RPMI7951 (cell line): ENCODE measurements around the gene GNMT. TPM values are rescaled to one million over a fixed set of nuclear protein-coding genes. Genes with fewer than 3 reads are reported as not detected.

Experiments used
- DNase-seq: peaks from one replicate; pipeline ENCODE4 v3.0.0-alpha.2; 2012; ENCODE audit warnings: low read depth
- total RNA-seq: library from RNA; depleted of rRNA; stranded (reverse); fragments of >200 nt; shearing (Covaris generic); gene quantifications from 2 replicates; pipeline ENCODE4 v1.2.3, GENCODE V29; 2014; rRNA removed

Gene GNMT
- 0.12 TPM in 1 of 2 replicates, not detected in the other for total RNA-seq

- no peak for DNase-seq
Measured at GRCh38 chr6:42960243-42961019, at the start of gene GNMT. Gene GNMT (plus strand): TSS chr6:42960754. CDS start chr6:42960768, 14 bp downstream.

DNA sequence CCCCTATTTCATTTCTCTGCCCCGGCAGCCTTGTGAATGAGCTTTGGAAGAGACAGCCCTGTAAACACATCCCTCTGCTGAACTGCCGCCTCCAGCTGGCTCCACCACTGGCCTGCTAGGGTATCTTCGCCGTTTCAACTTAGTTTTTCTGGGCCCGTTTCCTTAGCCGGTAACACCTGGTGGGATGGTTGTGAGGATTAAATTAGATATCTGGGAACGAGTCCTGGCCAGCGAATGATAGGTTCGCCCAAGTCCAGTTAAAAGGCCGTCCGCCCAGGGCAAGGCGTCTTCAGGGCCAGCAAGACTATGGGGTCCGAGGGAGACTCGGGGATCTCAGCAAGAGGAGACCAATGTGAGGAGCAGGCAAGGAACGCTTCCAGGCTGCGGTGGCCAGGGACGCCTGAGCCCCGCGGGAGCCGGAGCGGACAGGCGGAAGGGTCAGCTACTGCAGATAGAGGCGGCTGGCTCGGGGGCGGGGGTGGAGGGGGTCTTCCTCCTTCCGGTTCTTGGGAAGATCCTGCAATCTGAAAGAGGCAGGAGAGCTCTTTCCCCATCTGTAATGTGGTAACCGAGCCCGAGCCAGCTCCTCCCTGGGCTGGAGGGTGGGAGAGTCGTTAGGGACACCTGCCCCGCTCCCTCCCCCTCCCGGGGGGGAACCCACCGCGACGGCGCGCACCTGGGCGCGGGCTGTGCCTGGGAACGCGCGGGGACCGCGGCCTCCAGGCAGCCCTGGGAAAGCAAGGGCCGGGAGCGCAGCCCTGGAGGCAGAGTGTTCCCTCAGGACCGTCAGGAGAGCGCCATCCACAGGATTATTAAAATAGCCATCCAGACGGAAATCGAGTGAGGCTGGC lies 49.2 kb upstream of the GNMT start:
- DNase-seq = no peak

DNA sequence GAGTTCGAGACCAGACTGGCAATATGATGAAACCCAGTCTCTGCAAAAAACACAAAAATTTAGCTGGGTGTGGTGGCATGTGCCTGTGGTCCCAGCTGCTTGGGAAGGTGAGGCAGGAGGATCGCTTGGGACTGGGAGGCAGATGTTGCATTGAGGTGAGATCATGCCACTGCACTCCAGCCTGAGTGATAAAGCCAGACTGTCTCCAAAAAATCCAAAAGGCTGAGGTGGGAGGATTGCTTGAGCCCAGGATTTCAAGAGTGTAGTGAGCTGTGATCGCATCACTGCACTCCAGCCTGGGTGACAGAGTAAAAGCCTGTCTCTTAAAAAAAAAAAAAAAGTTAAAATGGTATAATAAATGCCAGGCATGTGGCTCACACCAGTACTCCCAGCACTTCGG lies 46.0 kb upstream of the GNMT start:
- no peak for DNase-seq

- DNase-seq = no peak
Measured at GRCh38 chr6:42915732-42916131, 44.8 kb upstream of the GNMT start, which contains the start of gene PTCRA. Gene PTCRA (plus strand): TSS chr6:42916053. CDS start chr6:42916070, 17 bp downstream.

DNA sequence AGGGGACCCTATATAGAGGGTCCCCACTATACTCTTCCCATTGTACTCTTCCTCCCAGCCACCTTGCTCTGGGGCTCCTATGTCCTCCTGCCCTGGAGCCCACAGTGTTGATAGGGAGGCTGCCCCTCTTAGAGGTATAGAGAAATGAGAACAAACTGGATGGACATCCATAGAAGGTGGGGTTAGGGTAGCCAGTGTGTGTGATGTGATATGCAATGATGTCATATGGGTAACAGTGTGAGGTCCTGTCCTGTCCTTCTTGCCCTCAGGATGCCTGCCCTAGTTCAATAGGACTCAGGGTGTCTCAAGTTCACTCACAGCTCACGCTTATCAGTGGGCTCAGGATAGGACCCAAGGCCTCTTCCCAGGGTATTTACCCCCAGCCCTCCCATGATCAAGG lies 44.3 kb upstream of the GNMT start:
- no peak for DNase-seq

GRCh38 chr6:42921801-42922200 lies 38.8 kb upstream of the GNMT start:
- no peak for DNase-seq

DNA sequence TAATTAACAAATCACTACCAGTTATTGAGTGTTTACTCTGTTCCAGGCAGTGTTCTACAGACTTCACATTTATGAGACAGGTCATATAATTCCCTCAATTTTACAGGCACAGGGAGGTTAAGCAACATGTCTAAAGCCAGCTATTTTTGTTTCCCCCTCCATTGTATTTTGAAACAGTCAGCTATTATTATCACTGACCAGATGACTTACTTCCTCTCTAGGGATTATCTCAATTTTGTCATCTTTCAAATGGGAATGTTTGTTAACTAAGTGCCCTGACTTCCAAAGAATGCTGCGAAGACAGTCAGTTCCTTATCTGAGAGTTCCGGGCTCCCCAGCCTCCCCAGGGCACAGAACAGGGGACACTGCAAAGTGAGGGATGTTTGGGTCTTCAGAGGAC lies 36.9 kb upstream of the GNMT start:
- peak; percentile 8 for DNase-seq

DNA sequence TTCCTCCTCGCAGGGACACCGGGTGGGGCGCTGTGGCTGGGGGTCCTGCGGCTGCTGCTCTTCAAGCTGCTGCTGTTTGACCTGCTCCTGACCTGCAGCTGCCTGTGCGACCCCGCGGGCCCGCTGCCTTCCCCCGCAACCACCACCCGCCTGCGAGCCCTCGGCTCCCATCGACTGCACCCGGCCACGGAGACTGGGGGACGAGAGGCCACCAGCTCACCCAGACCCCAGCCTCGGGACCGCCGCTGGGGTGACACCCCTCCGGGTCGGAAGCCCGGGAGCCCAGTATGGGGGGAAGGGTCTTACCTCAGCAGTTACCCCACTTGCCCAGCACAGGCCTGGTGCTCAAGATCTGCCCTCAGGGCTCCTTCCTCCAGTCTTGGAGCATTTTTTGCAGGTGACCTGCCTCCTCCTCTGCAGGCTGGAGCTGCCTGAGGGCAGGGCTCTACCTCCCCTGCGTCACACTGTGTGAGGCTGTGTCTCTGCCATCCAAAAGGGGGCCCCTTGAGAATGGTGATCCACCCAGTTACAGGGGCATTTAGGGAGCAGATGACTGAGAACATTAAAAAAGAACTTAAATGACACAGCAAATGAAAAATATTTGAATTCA lies 35.2 kb upstream of the GNMT start:
- DNase-seq = no peak

DNA sequence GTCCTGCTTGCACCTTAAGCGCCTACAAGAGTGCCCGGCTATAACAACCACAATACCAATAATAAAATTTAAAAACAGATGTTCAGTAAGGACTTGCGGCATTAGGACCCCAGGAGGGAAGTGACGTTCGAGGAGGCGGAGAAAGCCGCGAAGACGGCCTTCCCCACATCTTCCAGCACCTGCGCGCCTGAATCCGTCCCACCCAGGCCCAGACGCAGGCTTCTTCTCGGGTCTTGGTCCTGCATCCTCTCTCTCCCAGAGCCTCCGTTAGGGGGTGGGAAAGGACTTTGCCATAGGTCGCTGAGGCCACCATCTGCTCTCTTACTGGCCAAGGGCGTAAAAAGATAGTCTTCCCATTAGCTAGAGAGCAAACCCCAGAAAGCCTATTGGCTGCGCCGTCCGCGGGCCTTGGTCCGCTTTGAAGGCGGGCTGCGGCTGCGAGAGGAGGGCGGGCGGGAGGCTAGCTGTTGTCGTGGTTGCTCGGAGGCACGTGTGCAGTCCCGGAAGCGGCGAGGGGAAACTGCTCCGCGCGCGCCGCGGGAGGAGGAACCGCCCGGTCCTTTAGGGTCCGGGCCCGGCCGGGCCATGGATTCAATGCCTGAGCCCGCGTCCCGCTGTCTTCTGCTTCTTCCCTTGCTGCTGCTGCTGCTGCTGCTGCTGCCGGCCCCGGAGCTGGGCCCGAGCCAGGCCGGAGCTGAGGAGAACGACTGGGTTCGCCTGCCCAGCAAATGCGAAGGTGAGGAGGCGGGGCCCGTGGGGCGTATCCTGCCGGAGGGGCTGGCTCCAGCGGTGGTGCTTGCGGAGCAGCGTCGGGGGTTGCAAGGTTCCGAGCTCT lies 31.4 kb upstream of the GNMT start, which contains the start of gene CNPY3:
CNPY3 (plus strand) TSS at position 495 of the 835 bp plus-strand sequence; CDS start at position 586, 91 bp downstream.
- DNase-seq = peak; percentile 99

GRCh38 chr6:42929821-42930360 lies 30.7 kb upstream of the GNMT start:
- peak; percentile 75 for DNase-seq

GRCh38 chr6:42932412-42932811 lies 28.1 kb upstream of the GNMT start:
- no peak for DNase-seq

DNA sequence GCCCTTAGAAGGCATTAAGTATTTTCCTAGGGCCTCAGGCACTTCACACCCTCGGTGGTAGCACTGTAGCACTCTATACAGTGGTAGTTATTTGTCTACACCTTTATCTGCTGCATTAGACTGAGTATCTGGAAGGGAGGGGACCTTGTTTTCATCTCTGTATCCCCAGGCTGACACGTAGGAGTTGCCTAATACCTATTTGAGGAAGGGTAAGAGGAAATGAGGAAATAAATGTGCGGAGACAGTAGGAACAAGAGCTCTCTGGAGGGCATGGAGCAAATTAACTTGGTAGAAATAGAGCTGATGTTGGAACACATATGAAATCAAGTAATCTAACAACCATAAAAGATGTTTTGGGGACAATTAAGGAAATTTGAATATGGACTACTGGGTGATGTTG lies 27.3 kb upstream of the GNMT start:
- no peak for DNase-seq

GRCh38 chr6:42935322-42935721 lies 25.2 kb upstream of the GNMT start:
- no peak for DNase-seq

DNA sequence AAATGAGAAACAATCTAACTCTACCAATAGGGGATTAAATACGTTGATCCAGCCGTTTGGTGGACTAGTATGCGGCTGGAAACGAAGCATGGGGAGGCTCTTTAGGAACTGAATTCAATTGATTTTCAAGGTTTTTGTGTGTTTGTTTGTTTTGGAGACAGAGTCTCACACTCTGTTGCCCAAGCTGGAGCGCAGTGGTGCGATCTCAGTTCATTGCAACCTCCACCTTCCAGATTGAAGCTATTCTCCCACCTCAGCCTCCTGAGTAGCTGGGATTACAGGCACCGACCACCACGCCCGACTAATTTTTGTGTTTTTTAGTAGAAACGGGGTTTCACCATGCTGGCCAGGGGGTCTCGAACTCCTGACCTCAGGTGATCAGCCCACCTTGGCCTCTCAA lies 24.2 kb upstream of the GNMT start:
- no peak for DNase-seq

DNA sequence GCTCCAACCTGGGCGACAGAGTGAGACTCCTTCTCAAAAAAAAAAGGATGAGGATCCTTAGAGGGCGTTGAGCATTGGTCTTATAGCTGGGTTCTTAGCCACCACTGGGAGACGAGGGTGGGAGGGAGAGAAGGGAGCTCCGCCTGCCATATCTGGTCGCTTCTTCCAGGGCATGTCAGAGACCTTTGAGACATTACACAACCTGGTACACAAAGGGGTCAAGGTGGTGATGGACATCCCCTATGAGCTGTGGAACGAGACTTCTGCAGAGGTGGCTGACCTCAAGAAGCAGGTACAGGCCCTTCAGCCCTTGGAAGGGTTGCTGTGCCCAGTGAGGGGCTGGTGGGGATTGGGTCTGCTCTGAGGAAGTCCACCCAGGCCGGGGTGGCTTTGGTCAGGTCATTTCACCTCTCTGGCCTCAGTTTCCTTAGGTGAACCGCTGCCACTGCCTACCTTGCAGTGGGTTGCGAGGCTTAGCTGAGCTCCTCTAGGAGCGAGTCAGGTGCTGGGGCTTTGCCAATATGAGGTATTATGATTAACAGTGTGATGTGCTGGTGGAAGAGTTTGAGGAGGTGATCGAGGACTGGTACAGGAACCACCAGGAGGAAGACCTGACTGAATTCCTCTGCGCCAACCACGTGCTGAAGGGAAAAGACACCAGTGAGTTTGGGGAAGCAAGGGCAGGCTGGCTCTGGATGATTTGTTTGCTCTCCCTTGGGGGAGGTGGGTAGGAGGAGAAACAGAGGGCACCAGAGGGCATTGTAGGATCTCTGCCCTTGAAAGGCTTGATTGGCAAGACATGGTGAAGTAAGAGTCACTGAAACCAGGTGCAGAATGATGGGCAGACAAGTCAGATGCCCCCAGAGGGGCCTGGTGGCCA lies 22.8 kb upstream of the GNMT start:
- no peak for DNase-seq

- DNase-seq = no peak
Measured at GRCh38 chr6:42938428-42938796, 22.1 kb upstream of the GNMT start.

- no peak for DNase-seq
Measured at GRCh38 chr6:42938987-42939809, 21.4 kb upstream of the GNMT start.

- DNase-seq = no peak
Measured at GRCh38 chr6:42939810-42940167, 20.8 kb upstream of the GNMT start.

DNA sequence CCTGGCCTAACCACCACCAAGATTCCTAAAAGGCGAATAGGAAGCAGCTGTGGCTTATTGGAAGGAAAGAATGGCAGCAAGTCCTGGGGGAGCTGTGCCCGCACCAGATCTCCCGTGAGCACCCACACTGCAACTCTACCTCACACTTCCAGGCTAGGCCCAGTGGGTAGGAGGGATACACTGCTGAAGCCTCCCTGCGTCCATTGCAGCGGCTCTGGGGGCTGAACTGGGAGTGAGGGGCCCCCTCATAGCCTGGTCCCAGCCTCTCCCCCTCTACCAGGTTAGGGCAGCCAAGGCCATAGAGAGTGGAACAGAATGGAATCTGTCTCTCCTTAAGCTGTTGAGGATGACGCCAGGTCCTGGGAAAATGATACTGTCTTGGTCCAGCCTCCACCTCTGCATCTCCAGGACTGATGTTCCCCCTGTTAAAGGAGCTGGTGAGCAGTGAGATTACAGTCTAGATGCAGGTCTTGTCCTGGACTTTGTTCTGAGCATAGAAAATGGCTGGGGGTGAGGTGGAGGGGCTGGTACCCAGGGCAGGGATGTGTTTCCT lies 20.0 kb upstream of the GNMT start:
- DNase-seq = no peak
